ENCODE measurements around the gene MYO15B. TPM values are rescaled to one million over a fixed set of nuclear protein-coding genes. Genes with fewer than 3 reads are reported as not detected.

The MYO15B gene
- total and polyA plus RNA-seq, 2 donors (not counting 3 experiments of a cell fraction or from before 2014, with no cell fraction given) = 10.2 to 87.8 TPM

DNA sequence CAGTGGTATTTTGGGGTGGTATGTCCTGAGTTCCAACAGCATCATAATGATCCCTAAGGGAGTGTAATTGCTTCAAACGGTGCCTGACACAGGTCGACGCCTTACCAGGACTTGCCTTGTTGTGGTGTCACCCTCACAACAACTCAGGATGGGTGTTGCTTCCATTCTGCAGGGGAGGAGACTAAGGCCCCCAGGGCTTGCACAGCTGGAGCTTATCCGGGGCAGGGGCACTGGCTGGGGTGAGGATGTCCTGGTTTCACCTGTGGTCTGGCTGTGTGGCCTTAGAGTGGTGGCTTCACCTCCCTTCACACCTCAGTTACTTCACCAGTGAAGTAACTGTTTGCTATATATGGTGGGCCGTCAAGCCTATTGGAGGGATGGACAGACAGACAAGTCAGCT, 38.8 kb upstream of the MYO15B start:
- TF ChIP-seq FOS (IDR thresholded peaks at IDR 0.05; ENCODE audit: borderline replicate concordance, insufficient read depth, low read length) = no peak
- TF ChIP-seq GATA2 (IDR thresholded peaks at IDR 0.05; ENCODE audit: insufficient read depth, insufficient read length, low read depth, low read length) = no peak
- TF ChIP-seq EZH2 (IDR thresholded peaks at IDR 0.05; ENCODE audit: borderline replicate concordance, low read depth, low read length, severe bottlenecking) = no peak
- TF ChIP-seq, protein P1, sequence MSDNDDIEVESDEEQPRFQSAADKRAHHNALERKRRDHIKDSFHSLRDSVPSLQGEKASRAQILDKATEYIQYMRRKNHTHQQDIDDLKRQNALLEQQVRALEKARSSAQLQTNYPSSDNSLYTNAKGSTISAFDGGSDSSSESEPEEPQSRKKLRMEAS (IDR thresholded peaks at IDR 0.05; ENCODE audit: insufficient read depth, insufficient read length) = no peak
- no peak for TF ChIP-seq MYC (IDR thresholded peaks at IDR 0.05; ENCODE audit: low read depth, low read length)
- TF ChIP-seq JUN (IDR thresholded peaks at IDR 0.05; ENCODE audit: borderline replicate concordance, insufficient read depth, insufficient read length, low read depth) = no peak
- TF ChIP-seq POLR2A (IDR thresholded peaks at IDR 0.05; ENCODE audit: low read depth, low read length) = no peak
- no peak for TF ChIP-seq POLR2AphosphoS5 (IDR thresholded peaks at IDR 0.05; ENCODE audit: insufficient read depth, low read depth, low read length)
- TF ChIP-seq, protein P2, sequence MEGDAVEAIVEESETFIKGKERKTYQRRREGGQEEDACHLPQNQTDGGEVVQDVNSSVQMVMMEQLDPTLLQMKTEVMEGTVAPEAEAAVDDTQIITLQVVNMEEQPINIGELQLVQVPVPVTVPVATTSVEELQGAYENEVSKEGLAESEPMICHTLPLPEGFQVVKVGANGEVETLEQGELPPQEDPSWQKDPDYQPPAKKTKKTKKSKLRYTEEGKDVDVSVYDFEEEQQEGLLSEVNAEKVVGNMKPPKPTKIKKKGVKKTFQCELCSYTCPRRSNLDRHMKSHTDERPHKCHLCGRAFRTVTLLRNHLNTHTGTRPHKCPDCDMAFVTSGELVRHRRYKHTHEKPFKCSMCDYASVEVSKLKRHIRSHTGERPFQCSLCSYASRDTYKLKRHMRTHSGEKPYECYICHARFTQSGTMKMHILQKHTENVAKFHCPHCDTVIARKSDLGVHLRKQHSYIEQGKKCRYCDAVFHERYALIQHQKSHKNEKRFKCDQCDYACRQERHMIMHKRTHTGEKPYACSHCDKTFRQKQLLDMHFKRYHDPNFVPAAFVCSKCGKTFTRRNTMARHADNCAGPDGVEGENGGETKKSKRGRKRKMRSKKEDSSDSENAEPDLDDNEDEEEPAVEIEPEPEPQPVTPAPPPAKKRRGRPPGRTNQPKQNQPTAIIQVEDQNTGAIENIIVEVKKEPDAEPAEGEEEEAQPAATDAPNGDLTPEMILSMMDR (IDR thresholded peaks at IDR 0.05; ENCODE audit: extremely low read depth in 1 of 2, insufficient read depth in 1 of 2, low read depth in 1 of 2, low read length in 2 of 2) = no peak
- Histone ChIP-seq H3K9me1 (replicated peaks; ENCODE audit: control insufficient read depth, extremely low read depth, insufficient read depth, low read length) (no peaks in the 10 kb centered on the region), H2AFZ (ENCODE audit: low read depth, low read length) (no peak overlapping the region), H3K36me3 (ENCODE audit: control insufficient read depth in 2 of 2, extremely low read depth in 1 of 2, insufficient read depth in 2 of 2, low read length in 2 of 2) (no peaks in the 10 kb centered on the region), H4K20me1 (replicated peaks; ENCODE audit: control insufficient read depth, extremely low read depth, insufficient read depth, low read length) (no peaks in the 10 kb centered on the region), H3K27me3 (ENCODE audit: control insufficient read depth in 2 of 2, insufficient read depth in 2 of 2, low read length in 2 of 2) (no peaks in the 10 kb centered on the region), H3K27ac (ENCODE audit: insufficient read depth, low read depth, low read length) (no peak overlapping the region), H3K9me3 (replicated peaks; ENCODE audit: control insufficient read depth, insufficient read depth, low read length) (no peaks in the 10 kb centered on the region), H3K4me1 (ENCODE audit: control insufficient read depth, extremely low read depth, insufficient read depth, low read length) (no peaks in the 10 kb centered on the region), H3K4me3 (replicated peaks in 1 of 3; ENCODE audit: insufficient read depth in 1 of 3, low read depth in 1 of 3, low read length in 3 of 3) (no peak overlapping the region), H3K9ac (replicated peaks; ENCODE audit: extremely low read depth, insufficient read depth, low read length) (no peak overlapping the region), H3K4me2 (ENCODE audit: insufficient read depth, low read length) (no peak overlapping the region), H3K79me2 (ENCODE audit: control insufficient read depth, insufficient read depth, low read length) (no peaks in the 10 kb centered on the region)
- ChIA-PET POLR2A (no interaction called here), CTCF (interaction anchor here (1.2 kb wide), 1 partner anchor 52 kb away, joined by 3 read pairs; no protein-coding TSS in a partner anchor)
- dilution Hi-C loops (cut with MboI; ENCODE audit: extremely low pct_ligation_motif_present, low sequenced_read_pairs) (no loop called here), intact Hi-C loops (cut with micrococcal nuclease) (no loop called here)
- FAIRE-seq (no peak), DNase-seq (ENCODE audit: low read depth, low spot score) (no peak)
- no TSS peak for BruUV-seq (replicated peaks)
